Tibial artery (tissue), 4 donors: ENCODE measurements around the gene CFAP251.
"Not testable (repeated sequence)": the region's sequence is repeated elsewhere in the genome, so short reads cannot be mapped to it uniquely, and the experiment has no call there.

Experiments used
- DNase-seq, 2 donors: peaks; one replicate each; pipeline ENCODE4 v3.0.0-alpha.2; 2019
- H3K27ac ChIP-seq, 2 donors: fragments of 200-600 bp; sonication (generic) in 1 of 2; 1 replicate in 1 of 2; 2 replicates in 1 of 2; pipeline ENCODE4 v1.5.1; 2018 to 2019; ENCODE audit warnings: mild to moderate bottlenecking in 1 of 2
- H3K27me3 ChIP-seq, 2 donors: fragments of 200-600 bp; sonication (generic) in 1 of 2; one replicate each; pipeline versions ENCODE4 v1.5.1 to v1.6.0; 2016 to 2019
- H3K36me3 ChIP-seq, 3 donors: fragments of 200-600 bp; sonication (generic) in 2 of 3; one replicate each; pipeline ENCODE4 v1.5.1; 2016 to 2019; ENCODE audit warnings: mild to moderate bottlenecking in 2 of 3
- H3K4me1 ChIP-seq, 4 donors: fragments of 200-600 bp; sonication (generic) in 2 of 4; 1 replicate in 3 of 4; 2 replicates in 1 of 4; pipeline ENCODE4 v1.5.1; 2016 to 2019
- H3K4me3 ChIP-seq, 2 donors: fragments of 200-600 bp; sonication (generic) in 1 of 2; 1 replicate in 1 of 2; 2 replicates in 1 of 2; pipeline ENCODE4 v1.5.1; 2018 to 2019; ENCODE audit warnings: mild to moderate bottlenecking in 2 of 2
- H3K9me3 ChIP-seq, 3 donors: fragments of 200-600 bp; sonication (generic) in 1 of 3; one replicate each; pipeline ENCODE4 v1.5.1; 2016 to 2019
- intact Hi-C: fragments of 100-400 bp; cut with DNase I; formaldehyde crosslinking; loops from one replicate; pipeline ENCODE4 v1.15.0; 2023; ENCODE audit warnings: low total_unique reads
- TF ChIP-seq, protein P1 (sequence below), 2 experiments: fragments of 200-600 bp in 1 of 2; fragments of 450-650 bp in 1 of 2; IDR thresholded peaks; one replicate each; pipeline ENCODE4 v1.5.1; 2017 to 2019; ENCODE audit warnings: antibody characterized with exemption in 2 of 2, mild to moderate bottlenecking in 1 of 2, moderate library complexity in 1 of 2

The CFAP251 gene

DNA sequence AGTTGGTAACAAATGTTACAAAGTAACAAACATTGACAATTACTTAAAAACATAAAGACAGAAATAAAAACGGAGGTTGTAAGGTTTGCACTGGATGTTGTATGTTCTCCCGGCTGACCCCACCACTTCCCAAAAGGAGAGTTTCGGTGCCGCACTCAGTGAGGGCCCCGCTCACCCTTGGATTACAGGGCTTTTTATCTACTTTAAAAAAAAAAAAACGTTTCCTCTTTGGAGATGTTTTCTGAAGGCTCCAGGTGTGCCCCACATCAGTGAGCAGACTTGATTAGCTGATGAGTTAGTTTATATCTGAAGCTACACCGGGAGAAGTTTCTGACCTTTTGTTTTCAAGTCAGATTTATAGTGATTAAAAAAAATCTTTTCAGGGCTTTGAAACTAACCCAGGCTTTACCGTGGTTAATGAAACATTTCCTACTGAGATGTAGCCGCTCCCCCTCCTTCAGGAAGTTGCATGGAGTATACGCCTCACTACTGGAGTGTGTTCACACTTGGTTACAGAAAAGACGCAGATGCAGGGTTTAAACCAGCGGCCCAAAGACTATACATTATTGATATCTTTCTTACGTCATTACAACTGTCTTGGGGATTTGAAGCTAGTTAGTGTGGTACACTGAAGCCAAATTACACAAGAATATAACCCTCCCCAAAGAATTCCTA lies 65.3 kb downstream of the CFAP251 start:
- TF ChIP-seq, protein P1, sequence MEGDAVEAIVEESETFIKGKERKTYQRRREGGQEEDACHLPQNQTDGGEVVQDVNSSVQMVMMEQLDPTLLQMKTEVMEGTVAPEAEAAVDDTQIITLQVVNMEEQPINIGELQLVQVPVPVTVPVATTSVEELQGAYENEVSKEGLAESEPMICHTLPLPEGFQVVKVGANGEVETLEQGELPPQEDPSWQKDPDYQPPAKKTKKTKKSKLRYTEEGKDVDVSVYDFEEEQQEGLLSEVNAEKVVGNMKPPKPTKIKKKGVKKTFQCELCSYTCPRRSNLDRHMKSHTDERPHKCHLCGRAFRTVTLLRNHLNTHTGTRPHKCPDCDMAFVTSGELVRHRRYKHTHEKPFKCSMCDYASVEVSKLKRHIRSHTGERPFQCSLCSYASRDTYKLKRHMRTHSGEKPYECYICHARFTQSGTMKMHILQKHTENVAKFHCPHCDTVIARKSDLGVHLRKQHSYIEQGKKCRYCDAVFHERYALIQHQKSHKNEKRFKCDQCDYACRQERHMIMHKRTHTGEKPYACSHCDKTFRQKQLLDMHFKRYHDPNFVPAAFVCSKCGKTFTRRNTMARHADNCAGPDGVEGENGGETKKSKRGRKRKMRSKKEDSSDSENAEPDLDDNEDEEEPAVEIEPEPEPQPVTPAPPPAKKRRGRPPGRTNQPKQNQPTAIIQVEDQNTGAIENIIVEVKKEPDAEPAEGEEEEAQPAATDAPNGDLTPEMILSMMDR (IDR thresholded peaks at IDR 0.05) = no peak
- intact Hi-C loops = no loop called here
- no peak overlapping the region for H3K4me3 ChIP-seq
- H3K27ac ChIP-seq = no peak overlapping the region
- no peak for DNase-seq
- H3K36me3 ChIP-seq = no peaks in the 10 kb centered on the region
- H3K27me3 ChIP-seq = no peaks in the 10 kb centered on the region
- H3K9me3 ChIP-seq = no peaks in the 10 kb centered on the region
- no peaks in the 10 kb centered on the region for H3K4me1 ChIP-seq

DNA sequence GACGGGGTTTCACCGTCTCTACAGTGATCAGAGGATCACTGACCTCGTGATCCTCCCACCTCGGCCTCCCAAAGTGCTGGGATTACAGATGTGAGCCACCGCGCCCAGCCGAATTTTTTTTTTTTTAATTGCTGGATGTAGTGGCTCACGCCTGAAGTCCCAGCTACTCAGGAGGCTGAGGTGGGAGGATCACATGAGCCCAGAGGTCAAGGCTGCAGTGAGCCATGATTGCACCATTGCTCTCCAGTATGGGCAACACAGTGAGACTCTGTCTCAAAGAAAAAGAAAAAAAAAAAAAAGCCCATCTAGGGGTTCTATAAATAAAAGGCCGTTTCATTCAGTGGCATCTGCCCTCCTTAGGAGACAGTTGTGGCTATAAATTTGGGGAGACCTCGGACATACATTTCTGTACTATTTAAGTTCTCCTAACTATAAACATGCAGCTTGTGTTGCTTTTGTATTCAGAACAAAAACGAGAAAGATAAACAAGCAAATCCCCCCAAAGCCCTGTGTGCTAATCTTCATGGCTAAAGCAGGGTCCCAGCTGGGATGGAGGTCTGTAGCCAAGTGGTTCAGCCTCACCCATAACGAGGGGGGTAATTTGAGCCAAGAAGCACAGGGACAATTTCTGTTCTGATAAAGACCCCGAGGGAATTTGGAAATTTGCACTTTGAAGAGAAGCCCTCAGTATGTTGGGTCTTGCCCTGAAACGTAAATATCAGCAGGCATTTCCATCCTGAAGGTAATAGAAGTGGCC lies 68.3 kb downstream of the CFAP251 start:
- H3K27me3 ChIP-seq = no peaks in the 10 kb centered on the region
- no peak overlapping the region for H3K27ac ChIP-seq
- no peak for DNase-seq
- H3K36me3 ChIP-seq = no peaks in the 10 kb centered on the region
- H3K4me3 ChIP-seq = no peak overlapping the region
- no peaks in the 10 kb centered on the region for H3K9me3 ChIP-seq
- TF ChIP-seq, protein P1 (IDR thresholded peaks at IDR 0.05) = no peak
- intact Hi-C loops = no loop called here
- H3K4me1 ChIP-seq = no peaks in the 10 kb centered on the region

GRCh38 chr12:121988519-121988918 lies 70.1 kb downstream of the CFAP251 start:
- DNase-seq, intact Hi-C loops, H3K27me3 ChIP-seq, H3K36me3 ChIP-seq, H3K4me1 ChIP-seq, H3K9me3 ChIP-seq, H3K27ac ChIP-seq, H3K4me3 ChIP-seq: not testable (repeated sequence)

GRCh38 chr12:121989276-121990113 lies 71.1 kb downstream of the CFAP251 start:
- Histone ChIP-seq H3K4me1 (no peaks in the 10 kb centered on the region), H3K9me3 (no peaks in the 10 kb centered on the region), H3K27me3 (no peaks in the 10 kb centered on the region), H3K36me3 (no peaks in the 10 kb centered on the region), H3K27ac (no peak overlapping the region), H3K4me3 (no peak overlapping the region)
- no peak for DNase-seq
- intact Hi-C loops = no loop called here
- TF ChIP-seq, protein P1 (IDR thresholded peaks at IDR 0.05) = no peak

DNA sequence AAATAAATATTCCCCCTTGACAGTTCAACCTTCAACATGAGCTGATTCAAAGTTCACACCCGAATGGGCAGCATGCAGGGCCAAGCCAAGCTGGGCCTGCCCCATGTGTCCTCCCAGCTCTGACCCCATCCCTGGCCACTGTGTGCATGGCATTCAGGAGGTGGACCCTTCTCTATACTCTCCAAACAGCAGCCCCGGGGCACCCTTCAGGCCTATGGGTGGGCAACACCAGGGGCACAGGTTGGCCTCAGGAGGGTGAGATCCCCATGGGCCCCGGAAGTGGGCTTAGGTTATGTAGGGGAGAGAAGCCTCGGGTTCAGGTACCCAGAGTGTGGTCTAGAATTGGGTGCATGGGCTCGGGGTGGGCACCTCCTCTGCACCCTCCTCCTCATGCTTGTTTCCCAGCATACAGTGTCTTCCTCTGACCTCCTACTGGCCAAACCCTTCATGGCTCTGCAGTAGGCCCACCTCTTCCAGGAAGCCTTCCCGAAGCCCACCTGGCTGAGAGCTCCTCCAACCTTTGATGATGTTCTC lies 71.8 kb downstream of the CFAP251 start:
- no peaks in the 10 kb centered on the region for H3K4me1 ChIP-seq
- no peak overlapping the region for H3K4me3 ChIP-seq
- no peaks in the 10 kb centered on the region for H3K36me3 ChIP-seq
- no peak for DNase-seq
- H3K27me3 ChIP-seq = no peaks in the 10 kb centered on the region
- TF ChIP-seq, protein P1 (IDR thresholded peaks at IDR 0.05) = no peak
- intact Hi-C loops = no loop called here
- no peak overlapping the region for H3K27ac ChIP-seq
- no peaks in the 10 kb centered on the region for H3K9me3 ChIP-seq
